WTC11 (cell line): ENCODE measurements around the gene CFDP1. TPM values are rescaled to one million over a fixed set of nuclear protein-coding genes. Genes with fewer than 3 reads are reported as not detected.
A peak's percentile ranks its signal among the peaks of the same experiment; 100 is the strongest.

Experiments used
- ATAC-seq: fragments of 200-7000 bp; cut with Tn5 transposase; 2 replicates; pipeline ENCODE4 v1.10.0; 2021; ENCODE audit warnings: mild to moderate bottlenecking, moderate library complexity
- CTCF ChIA-PET: fragments of 300-600 bp; sonication (Branson Sonifier 250); formaldehyde crosslinking; loops from one replicate; lab custom pipeline; 2021; ENCODE audit warnings: antibody characterized with exemption; lab: Charles Lee
- POLR2A ChIA-PET: fragments of 350-600 bp; sonication (Branson Sonifier 250); formaldehyde crosslinking; loops from one replicate; lab custom pipeline; 2021; ENCODE audit warnings: antibody characterized with exemption; lab: Charles Lee
- DNase-seq: peaks from one replicate; pipeline ENCODE4 v3.0.0; 2021; ENCODE audit warnings: low spot score
- H3K27ac Mint-ChIP-seq: 2 replicates; pipeline ENCODE4 v1.8.0; 2021; ENCODE audit warnings: mixed read lengths
- H3K27me3 Mint-ChIP-seq: 2 replicates; pipeline ENCODE4 v1.8.0; 2021; ENCODE audit warnings: low read depth, mild to moderate bottlenecking, moderate library complexity, mixed read lengths
- H3K36me3 Mint-ChIP-seq: 2 replicates; pipeline ENCODE4 v1.8.0; 2021; ENCODE audit warnings: mixed read lengths
- H3K4me1 Mint-ChIP-seq: 2 replicates; pipeline ENCODE4 v1.8.0; 2022; ENCODE audit warnings: mixed read lengths
- H3K4me3 Mint-ChIP-seq: 2 replicates; pipeline ENCODE4 v1.8.0; 2021; ENCODE audit warnings: mild to moderate bottlenecking, moderate library complexity, mixed read lengths
- H3K9me3 Mint-ChIP-seq: 2 replicates; pipeline ENCODE4 v1.8.0; 2021; ENCODE audit warnings: mixed read lengths
- ARID4B ChIP-seq: sonication (generic); formaldehyde crosslinking; IDR thresholded peaks from 2 replicates; pipeline ENCODE4 v1.8.0; 2023; ENCODE audit warnings: missing genetic modification reagents, mild to moderate bottlenecking, borderline replicate concordance
- ATF2 ChIP-seq: sonication (generic); formaldehyde crosslinking; IDR thresholded peaks from 2 replicates; pipeline ENCODE4 v1.8.1; 2022; ENCODE audit warnings: low read depth, missing genetic modification reagents, borderline replicate concordance
- CBFB ChIP-seq: sonication (generic); formaldehyde crosslinking; IDR thresholded peaks from 2 replicates; pipeline ENCODE4 v1.8.1; 2022; ENCODE audit warnings: mild to moderate bottlenecking, low read depth, missing genetic modification reagents
- E2F1 ChIP-seq: sonication (generic); formaldehyde crosslinking; IDR thresholded peaks from 2 replicates; pipeline ENCODE4 v1.8.0; 2022; ENCODE audit warnings: mild to moderate bottlenecking, missing genetic modification reagents
- ESRRA ChIP-seq: sonication (generic); formaldehyde crosslinking; IDR thresholded peaks from 2 replicates; pipeline ENCODE4 v1.8.1; 2022; ENCODE audit warnings: mild to moderate bottlenecking, missing genetic modification reagents, borderline replicate concordance
- ETV6 ChIP-seq: sonication (generic); formaldehyde crosslinking; IDR thresholded peaks from 2 replicates; pipeline ENCODE4 v1.8.1; 2022; ENCODE audit warnings: mild to moderate bottlenecking, missing genetic modification reagents
- FOXK1 ChIP-seq: sonication (generic); formaldehyde crosslinking; IDR thresholded peaks from 2 replicates; pipeline ENCODE4 v1.8.0; 2022; ENCODE audit warnings: mild to moderate bottlenecking, moderate library complexity, missing genetic modification reagents
- GABPB1 ChIP-seq: sonication (generic); formaldehyde crosslinking; IDR thresholded peaks from 2 replicates; pipeline ENCODE4 v1.8.1; 2023; ENCODE audit warnings: mild to moderate bottlenecking, missing genetic modification reagents
- JAZF1 ChIP-seq: fragments of 250-450 bp; sonication (Bioruptor Pico); IDR thresholded peaks from 2 replicates; pipeline ENCODE4 v1.9.0; 2021; ENCODE audit warnings: moderate library complexity, mild to moderate bottlenecking, inconsistent platforms
- NR3C1 ChIP-seq: sonication (generic); formaldehyde crosslinking; conservative IDR thresholded peaks from 2 replicates; pipeline ENCODE4 v1.8.1; 2023; ENCODE audit warnings: low read depth, mild to moderate bottlenecking, missing genetic modification reagents
- PRDM15 ChIP-seq: sonication (generic); formaldehyde crosslinking; IDR thresholded peaks from 2 replicates; pipeline ENCODE4 v1.8.0; 2022; ENCODE audit warnings: missing genetic modification reagents
- SOX15 ChIP-seq: fragments of 250-450 bp; sonication (Bioruptor Pico); IDR thresholded peaks from 2 replicates; pipeline ENCODE4 v1.9.0; 2021; ENCODE audit warnings: mild to moderate bottlenecking
- SP1 ChIP-seq: sonication (generic); formaldehyde crosslinking; conservative IDR thresholded peaks from 2 replicates; pipeline ENCODE4 v1.8.1; 2022; ENCODE audit warnings: missing genetic modification reagents
- TCF7 ChIP-seq: sonication (generic); formaldehyde crosslinking; IDR thresholded peaks from 2 replicates; pipeline ENCODE4 v1.8.0; 2022; ENCODE audit warnings: mild to moderate bottlenecking, low read depth, missing genetic modification reagents, moderate library complexity
- TP53 ChIP-seq: sonication (generic); formaldehyde crosslinking; IDR thresholded peaks from 2 replicates; pipeline ENCODE4 v1.8.1; 2023; ENCODE audit warnings: mild to moderate bottlenecking, missing genetic modification reagents
- ZNF138 ChIP-seq: sonication (generic); formaldehyde crosslinking; conservative IDR thresholded peaks from 2 replicates; pipeline ENCODE4 v1.8.1; 2022; ENCODE audit warnings: mild to moderate bottlenecking, moderate library complexity, missing genetic modification reagents
- ZNF219 ChIP-seq: sonication (generic); formaldehyde crosslinking; IDR thresholded peaks from 2 replicates; pipeline ENCODE4 v1.8.0; 2023; ENCODE audit warnings: missing genetic modification reagents, mild to moderate bottlenecking, borderline replicate concordance
- ZNF512 ChIP-seq: sonication (generic); formaldehyde crosslinking; IDR thresholded peaks from 2 replicates; pipeline ENCODE4 v1.8.1; 2022; ENCODE audit warnings: missing genetic modification reagents, borderline replicate concordance
- total RNA-seq: library from RNA; stranded (reverse); gene quantifications from 3 replicates; pipeline ENCODE4 v1.2.3, GENCODE V29; 2021
- TF ChIP-seq, protein P1 (sequence below): fragments of 200-600 bp; IDR thresholded peaks from 2 replicates; pipeline ENCODE4 v1.8.0; 2022; ENCODE audit warnings: antibody characterized with exemption
- TF ChIP-seq, protein P2 (sequence below): sonication (generic); formaldehyde crosslinking; IDR thresholded peaks from 2 replicates; pipeline ENCODE4 v1.8.0; 2023; ENCODE audit warnings: missing genetic modification reagents

Gene CFDP1
- total RNA-seq, 1 experiment from 2014 or later, result 79.2 TPM

DNA sequence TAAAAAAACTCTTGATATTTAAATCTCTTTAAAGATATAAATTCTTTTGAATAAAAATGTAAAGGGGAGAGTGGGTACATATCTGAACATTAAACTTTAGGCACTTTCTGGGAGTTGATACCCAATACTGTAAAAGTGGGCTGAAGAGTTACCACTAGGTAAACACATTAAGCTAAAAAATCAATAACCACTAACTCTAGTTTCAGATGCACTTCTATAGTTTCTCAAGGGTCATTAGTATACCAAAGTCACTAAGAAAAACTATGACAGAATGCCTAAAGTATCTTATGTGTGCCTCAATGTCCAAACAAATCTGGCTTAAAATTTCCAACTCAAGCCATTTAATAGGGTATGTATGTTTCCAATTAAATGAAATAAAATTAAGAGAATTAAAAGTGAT is 13.1 kb upstream of the CFDP1 start (continued):
- no peak for TF ChIP-seq ARID4B (CRISPR knock-in tag)

GRCh38 chr16:75445298-75445697 is 12.0 kb upstream of the CFDP1 start:
- Mint-ChIP-seq H3K36me3 (peaks cover 8% of the 10 kb centered on the region), H3K9me3 (no peaks in the 10 kb centered on the region), H3K4me1 (peaks cover 9% of the 10 kb centered on the region), H3K27ac (no peak overlapping the region), H3K27me3 (no peaks in the 10 kb centered on the region), H3K4me3 (no peak overlapping the region)
- TF ChIP-seq SP1 (no peak), E2F1 (CRISPR knock-in tag) (no peak), JAZF1 (CRISPR knock-in tag) (no peak), ZNF138 (CRISPR knock-in tag) (no peak), ESRRA (no peak), CBFB (no peak), TCF7 (no peak), ETV6 (no peak), NR3C1 (CRISPR knock-in tag) (no peak), GABPB1 (CRISPR knock-in tag) (no peak), FOXK1 (no peak), TP53 (no peak), ZNF219 (CRISPR knock-in tag) (no peak), SOX15 (CRISPR knock-in tag) (no peak), ZNF512 (CRISPR knock-in tag) (no peak), PRDM15 (CRISPR knock-in tag) (no peak), ATF2 (CRISPR knock-in tag) (no peak)
- TF ChIP-seq, protein P1, sequence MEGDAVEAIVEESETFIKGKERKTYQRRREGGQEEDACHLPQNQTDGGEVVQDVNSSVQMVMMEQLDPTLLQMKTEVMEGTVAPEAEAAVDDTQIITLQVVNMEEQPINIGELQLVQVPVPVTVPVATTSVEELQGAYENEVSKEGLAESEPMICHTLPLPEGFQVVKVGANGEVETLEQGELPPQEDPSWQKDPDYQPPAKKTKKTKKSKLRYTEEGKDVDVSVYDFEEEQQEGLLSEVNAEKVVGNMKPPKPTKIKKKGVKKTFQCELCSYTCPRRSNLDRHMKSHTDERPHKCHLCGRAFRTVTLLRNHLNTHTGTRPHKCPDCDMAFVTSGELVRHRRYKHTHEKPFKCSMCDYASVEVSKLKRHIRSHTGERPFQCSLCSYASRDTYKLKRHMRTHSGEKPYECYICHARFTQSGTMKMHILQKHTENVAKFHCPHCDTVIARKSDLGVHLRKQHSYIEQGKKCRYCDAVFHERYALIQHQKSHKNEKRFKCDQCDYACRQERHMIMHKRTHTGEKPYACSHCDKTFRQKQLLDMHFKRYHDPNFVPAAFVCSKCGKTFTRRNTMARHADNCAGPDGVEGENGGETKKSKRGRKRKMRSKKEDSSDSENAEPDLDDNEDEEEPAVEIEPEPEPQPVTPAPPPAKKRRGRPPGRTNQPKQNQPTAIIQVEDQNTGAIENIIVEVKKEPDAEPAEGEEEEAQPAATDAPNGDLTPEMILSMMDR, result no peak
- TF ChIP-seq, protein P2, sequence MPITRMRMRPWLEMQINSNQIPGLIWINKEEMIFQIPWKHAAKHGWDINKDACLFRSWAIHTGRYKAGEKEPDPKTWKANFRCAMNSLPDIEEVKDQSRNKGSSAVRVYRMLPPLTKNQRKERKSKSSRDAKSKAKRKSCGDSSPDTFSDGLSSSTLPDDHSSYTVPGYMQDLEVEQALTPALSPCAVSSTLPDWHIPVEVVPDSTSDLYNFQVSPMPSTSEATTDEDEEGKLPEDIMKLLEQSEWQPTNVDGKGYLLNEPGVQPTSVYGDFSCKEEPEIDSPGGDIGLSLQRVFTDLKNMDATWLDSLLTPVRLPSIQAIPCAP, result no peak
- ATAC-seq (peak; percentile 48; the same call in 1 of the 2 replicates), DNase-seq (no peak)
- ChIA-PET CTCF (interaction anchor here (0.9 to 1.7 kb wide), 3 partner anchors 20 to 212 kb away, joined by 3 to 15 read pairs (median 3); partner anchors contain the start of gene TMEM170A), POLR2A (no interaction called here)
